Memory B cell (primary cell): ENCODE results near the gene SPATA20.
A peak's percentile ranks its signal among the peaks of the same experiment; 100 is the strongest.

Experiments used
- ATAC-seq: fragments of 150-1000 bp; cut with Tn5 transposase; 2 replicates; pipeline ENCODE4 v1.10.0; 2021; ENCODE audit warnings: low read depth, mild to moderate bottlenecking, moderate library complexity
- DNase-seq, 2 donors: peaks; one replicate each; pipeline ENCODE4 v3.0.0; 2022; ENCODE audit warnings: low spot score in 2 of 2
- H3K27ac Mint-ChIP-seq: one replicate; pipeline ENCODE4 v1.8.0; 2022; ENCODE audit warnings: mild to moderate bottlenecking, moderate library complexity, mixed read lengths
- H3K27me3 Mint-ChIP-seq: one replicate; pipeline ENCODE4 v1.8.0; 2022; ENCODE audit warnings: mixed read lengths
- H3K36me3 Mint-ChIP-seq: one replicate; pipeline ENCODE4 v1.8.0; 2022; ENCODE audit warnings: mild to moderate bottlenecking, mixed read lengths
- H3K4me1 Mint-ChIP-seq: one replicate; pipeline ENCODE4 v1.8.0; 2022; ENCODE audit warnings: mixed read lengths
- H3K4me3 Mint-ChIP-seq: one replicate; pipeline ENCODE4 v1.8.0; 2022; ENCODE audit warnings: mild to moderate bottlenecking, moderate library complexity, mixed read lengths
- H3K9me3 Mint-ChIP-seq: one replicate; pipeline ENCODE4 v1.8.0; 2022; ENCODE audit warnings: mixed read lengths

SPATA20 gene

GRCh38 chr17:50564916-50565315 lies 17.9 kb downstream of the SPATA20 start:
- peaks cover 19% of the 10 kb centered on the region for H3K4me1 Mint-ChIP-seq
- peak overlapping the region; percentile 39 for H3K27ac Mint-ChIP-seq
- no peaks in the 10 kb centered on the region for H3K36me3 Mint-ChIP-seq
- ATAC-seq: no peak
- H3K27me3 Mint-ChIP-seq: peaks cover 29% of the 10 kb centered on the region
- no peak for DNase-seq
- no peak overlapping the region for H3K4me3 Mint-ChIP-seq
- H3K9me3 Mint-ChIP-seq: no peaks in the 10 kb centered on the region

DNA sequence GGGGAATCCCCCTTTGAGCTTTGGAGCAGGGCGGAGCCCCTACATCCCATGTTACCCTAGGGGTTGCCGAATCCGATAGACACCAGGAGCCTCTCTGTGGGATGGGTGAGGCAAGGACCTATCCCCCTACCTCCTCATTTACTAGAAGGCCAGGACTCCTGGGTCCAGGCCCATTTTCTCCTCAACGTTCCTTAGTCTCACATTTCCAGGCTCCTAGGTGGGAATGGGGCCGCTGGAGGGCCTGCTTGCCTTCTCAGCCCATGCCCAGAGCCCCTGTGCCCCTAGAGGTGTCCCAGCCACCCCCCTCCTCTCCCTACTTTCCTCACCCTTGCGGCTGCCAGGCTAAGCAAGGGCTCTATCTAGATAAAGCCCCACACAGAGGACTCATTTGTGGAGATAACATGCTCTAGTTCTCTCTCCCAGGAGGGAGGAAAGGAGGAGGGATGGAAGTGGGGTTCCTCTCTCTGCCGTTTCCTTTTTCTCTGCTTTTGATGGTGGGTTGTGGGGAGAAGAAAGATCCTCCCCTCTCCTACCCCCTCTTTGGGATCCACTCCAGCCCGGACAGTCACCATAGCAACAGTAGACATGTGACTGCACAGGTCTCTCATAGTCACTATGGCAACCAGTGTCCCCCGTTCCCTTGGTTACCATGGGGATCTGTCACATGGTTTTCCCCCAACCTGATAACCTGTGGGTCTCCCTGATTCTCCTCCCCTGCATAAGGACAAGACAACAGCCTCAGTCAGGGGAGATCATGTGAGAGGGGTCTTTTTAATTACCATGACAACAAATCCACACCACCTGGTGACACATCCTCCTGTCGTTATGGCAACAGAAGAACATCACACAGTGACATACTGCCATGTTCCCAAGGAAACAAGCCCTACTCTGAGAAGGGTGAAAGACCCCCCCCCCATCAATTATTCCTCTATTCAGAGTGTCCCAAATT lies 18.7 kb downstream of the SPATA20 start:
- H3K4me3 Mint-ChIP-seq: no peak overlapping the region
- no peak for DNase-seq
- ATAC-seq: peak; percentile 57
- peaks cover 35% of the 10 kb centered on the region for H3K27me3 Mint-ChIP-seq
- peak overlapping the region; percentile 88 for H3K27ac Mint-ChIP-seq
- H3K4me1 Mint-ChIP-seq: peaks cover 16% of the 10 kb centered on the region
- H3K9me3 Mint-ChIP-seq: no peaks in the 10 kb centered on the region
- H3K36me3 Mint-ChIP-seq: no peaks in the 10 kb centered on the region

DNA sequence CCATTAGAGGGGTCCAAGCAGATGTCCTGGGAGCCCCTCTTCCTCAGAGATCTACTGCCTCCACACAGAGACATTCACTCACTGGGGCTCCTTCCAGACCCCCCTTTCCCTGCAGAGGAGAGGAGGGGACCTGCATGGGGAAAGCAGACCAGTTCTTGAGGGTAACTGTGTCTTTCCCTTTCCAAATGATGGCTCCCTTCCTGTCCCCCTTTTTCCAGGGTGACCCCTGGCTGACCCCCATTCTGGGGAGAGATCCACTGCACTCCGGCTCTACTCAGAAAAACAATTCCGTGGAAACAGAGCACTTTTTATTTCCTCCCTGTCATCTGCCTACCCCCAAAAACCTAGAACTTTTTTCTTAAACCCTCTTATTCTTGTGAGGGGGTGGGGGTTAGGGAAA lies 19.9 kb downstream of the SPATA20 start:
- peak overlapping the region; percentile 88 for H3K27ac Mint-ChIP-seq
- H3K9me3 Mint-ChIP-seq: no peaks in the 10 kb centered on the region
- H3K36me3 Mint-ChIP-seq: no peaks in the 10 kb centered on the region
- peaks cover 44% of the 10 kb centered on the region for H3K27me3 Mint-ChIP-seq
- no peak overlapping the region for H3K4me3 Mint-ChIP-seq
- DNase-seq (no peak), ATAC-seq (no peak)
- H3K4me1 Mint-ChIP-seq: peaks cover 16% of the 10 kb centered on the region

GRCh38 chr17:50568659-50569058 lies 21.7 kb downstream of the SPATA20 start:
- no peak overlapping the region for H3K27ac Mint-ChIP-seq
- ATAC-seq: no peak

DNA sequence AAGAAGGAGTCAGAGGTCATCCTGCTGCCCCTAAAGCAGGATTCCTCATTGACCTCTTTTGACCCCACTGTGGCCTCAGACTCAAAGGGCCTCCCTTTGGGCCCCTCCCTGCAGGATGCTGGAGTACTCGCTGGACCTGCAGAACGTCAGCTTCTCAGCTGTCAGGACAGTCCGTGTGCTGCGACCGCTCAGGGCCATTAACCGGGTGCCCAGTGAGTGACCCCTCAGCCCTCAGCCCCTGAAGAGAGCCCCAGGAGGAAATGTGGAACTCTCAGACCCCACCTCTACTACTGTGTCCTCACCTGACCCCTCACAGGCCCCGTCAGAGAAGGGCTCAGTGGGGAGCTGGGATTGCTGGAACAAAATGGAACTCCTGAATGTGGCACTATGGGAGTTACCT lies 22.6 kb downstream of the SPATA20 start:
- H3K27ac Mint-ChIP-seq: no peak overlapping the region
- ATAC-seq (no peak), DNase-seq (no peak)
- H3K4me3 Mint-ChIP-seq: no peak overlapping the region
- H3K27me3 Mint-ChIP-seq: peaks cover 39% of the 10 kb centered on the region
- H3K9me3 Mint-ChIP-seq: no peaks in the 10 kb centered on the region
- H3K36me3 Mint-ChIP-seq: no peaks in the 10 kb centered on the region
- peaks cover 8% of the 10 kb centered on the region for H3K4me1 Mint-ChIP-seq

More at GRCh38 chr17:50568659-50569058, 21.7 kb downstream of the SPATA20 start:
- no peaks in the 10 kb centered on the region for H3K36me3 Mint-ChIP-seq
- no peak overlapping the region for H3K4me3 Mint-ChIP-seq
- DNase-seq: no peak
- H3K9me3 Mint-ChIP-seq: no peaks in the 10 kb centered on the region
- H3K4me1 Mint-ChIP-seq: peaks cover 11% of the 10 kb centered on the region
- peaks cover 41% of the 10 kb centered on the region for H3K27me3 Mint-ChIP-seq

- Mint-ChIP-seq H3K4me1 (peaks cover 6% of the 10 kb centered on the region), H3K27me3 (peaks cover 39% of the 10 kb centered on the region), H3K4me3 (no peak overlapping the region), H3K27ac (no peak overlapping the region), H3K9me3 (no peaks in the 10 kb centered on the region), H3K36me3 (no peaks in the 10 kb centered on the region)
- DNase-seq: no peak
- ATAC-seq: no peak
Observed at GRCh38 chr17:50570032-50570431, 23.1 kb downstream of the SPATA20 start.

- H3K27ac Mint-ChIP-seq: no peak overlapping the region
- H3K4me3 Mint-ChIP-seq: no peak overlapping the region
- no peaks in the 10 kb centered on the region for H3K36me3 Mint-ChIP-seq
- no peak for ATAC-seq
- peaks cover 38% of the 10 kb centered on the region for H3K27me3 Mint-ChIP-seq
- no peaks in the 10 kb centered on the region for H3K9me3 Mint-ChIP-seq
- DNase-seq: no peak
- peaks cover 3% of the 10 kb centered on the region for H3K4me1 Mint-ChIP-seq
Observed at GRCh38 chr17:50570528-50570927, 23.6 kb downstream of the SPATA20 start.

- ATAC-seq (no peak), DNase-seq (no peak)
- Mint-ChIP-seq H3K4me3 (no peak overlapping the region), H3K9me3 (no peaks in the 10 kb centered on the region), H3K36me3 (no peaks in the 10 kb centered on the region), H3K27me3 (peaks cover 31% of the 10 kb centered on the region), H3K27ac (no peak overlapping the region), H3K4me1 (no peaks in the 10 kb centered on the region)
Observed at GRCh38 chr17:50571681-50572080, 24.7 kb downstream of the SPATA20 start.

DNA sequence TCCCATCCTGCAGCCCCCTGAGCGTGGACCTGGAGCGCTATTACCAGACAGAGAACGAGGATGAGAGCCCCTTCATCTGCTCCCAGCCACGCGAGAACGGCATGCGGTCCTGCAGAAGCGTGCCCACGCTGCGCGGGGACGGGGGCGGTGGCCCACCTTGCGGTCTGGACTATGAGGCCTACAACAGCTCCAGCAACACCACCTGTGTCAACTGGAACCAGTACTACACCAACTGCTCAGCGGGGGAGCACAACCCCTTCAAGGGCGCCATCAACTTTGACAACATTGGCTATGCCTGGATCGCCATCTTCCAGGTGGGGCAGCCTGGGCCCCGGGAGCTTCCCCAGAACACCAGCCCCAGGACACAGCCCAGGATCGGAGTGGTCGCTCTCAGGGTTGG lies 25.6 kb downstream of the SPATA20 start:
- Mint-ChIP-seq H3K9me3 (no peaks in the 10 kb centered on the region), H3K4me3 (no peak overlapping the region), H3K4me1 (peaks cover 2% of the 10 kb centered on the region), H3K36me3 (no peaks in the 10 kb centered on the region), H3K27me3 (peaks cover 33% of the 10 kb centered on the region), H3K27ac (no peak overlapping the region)
- no peak for DNase-seq
- ATAC-seq: no peak

DNA sequence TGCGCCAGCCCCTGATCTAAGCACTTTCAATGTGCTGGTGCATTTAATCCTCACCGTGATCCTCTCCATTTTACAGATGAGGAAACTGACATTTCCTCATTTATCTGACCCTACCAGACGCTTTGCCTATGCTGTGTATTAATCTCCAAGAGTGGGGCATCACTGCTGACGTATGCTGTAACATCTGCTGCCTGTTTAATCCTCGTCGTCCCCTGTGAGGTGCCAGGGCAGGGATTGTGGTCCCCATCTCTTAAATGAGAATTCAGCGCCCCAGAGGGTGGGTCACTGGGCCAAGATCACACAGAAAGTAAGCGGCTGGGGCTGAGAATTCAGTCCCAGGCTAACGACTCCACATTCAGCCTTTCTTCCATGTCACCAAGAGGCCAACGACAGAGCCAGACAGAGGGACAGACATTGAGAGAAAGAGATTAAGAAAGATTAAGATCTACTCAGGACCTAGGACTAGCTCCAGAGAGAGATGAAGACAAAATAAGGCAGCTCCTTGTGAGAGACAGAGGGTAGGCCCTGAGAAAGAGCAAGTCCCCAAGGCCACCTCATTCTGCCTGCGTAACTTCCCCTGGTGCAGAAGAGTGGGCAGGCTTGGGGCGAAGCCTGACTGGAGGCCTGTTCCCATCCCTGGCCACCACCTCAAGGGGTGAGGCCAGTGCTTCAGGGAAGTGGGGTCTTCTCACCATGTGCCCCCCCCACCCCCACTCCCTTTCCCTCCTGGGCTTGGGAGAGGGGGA lies 27.1 kb downstream of the SPATA20 start:
- peaks cover 3% of the 10 kb centered on the region for H3K4me1 Mint-ChIP-seq
- no peak for ATAC-seq

GRCh38 chr17:50575581-50576210 lies 28.7 kb downstream of the SPATA20 start:
- Mint-ChIP-seq H3K4me3 (no peak overlapping the region), H3K27me3 (peaks cover 30% of the 10 kb centered on the region)

More for the DNA sequence above, 27.1 kb downstream of the SPATA20 start:
- peaks cover 31% of the 10 kb centered on the region for H3K27me3 Mint-ChIP-seq
- DNase-seq: no peak
- no peaks in the 10 kb centered on the region for H3K9me3 Mint-ChIP-seq
- no peaks in the 10 kb centered on the region for H3K36me3 Mint-ChIP-seq
- no peak overlapping the region for H3K27ac Mint-ChIP-seq
- no peak overlapping the region for H3K4me3 Mint-ChIP-seq

DNA sequence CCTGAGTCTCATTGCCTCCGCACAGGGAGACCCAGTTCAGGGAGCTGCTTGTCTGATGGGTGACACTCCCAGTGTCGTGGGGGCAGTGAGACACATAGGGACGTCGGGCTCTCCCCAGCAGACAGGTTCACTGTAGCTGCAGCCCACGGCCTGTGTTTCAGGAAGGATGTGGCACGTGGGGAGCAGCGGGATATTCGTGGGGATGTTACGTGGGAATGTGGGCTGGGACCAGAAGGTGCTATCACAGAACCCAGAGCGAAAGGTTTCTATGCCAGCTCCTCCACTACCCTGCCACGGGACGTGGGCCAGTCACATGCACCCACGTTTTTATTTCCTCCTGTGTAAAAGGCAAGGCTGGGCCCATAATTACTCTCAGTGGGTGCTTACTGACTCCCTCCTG lies 29.9 kb downstream of the SPATA20 start:
- ATAC-seq (no peak), DNase-seq (no peak)
- H3K4me1 Mint-ChIP-seq: peaks cover 3% of the 10 kb centered on the region
- no peaks in the 10 kb centered on the region for H3K36me3 Mint-ChIP-seq
- no peak overlapping the region for H3K4me3 Mint-ChIP-seq
- peaks cover 30% of the 10 kb centered on the region for H3K27me3 Mint-ChIP-seq
- H3K27ac Mint-ChIP-seq: no peak overlapping the region
- H3K9me3 Mint-ChIP-seq: no peaks in the 10 kb centered on the region

More at GRCh38 chr17:50575581-50576210, 28.7 kb downstream of the SPATA20 start:
- DNase-seq (no peak), ATAC-seq (no peak)
- no peak overlapping the region for H3K27ac Mint-ChIP-seq
- no peaks in the 10 kb centered on the region for H3K9me3 Mint-ChIP-seq
- H3K4me1 Mint-ChIP-seq: peaks cover 3% of the 10 kb centered on the region
- no peaks in the 10 kb centered on the region for H3K36me3 Mint-ChIP-seq

GRCh38 chr17:50577451-50577954 lies 30.5 kb downstream of the SPATA20 start:
- DNase-seq (no peak), ATAC-seq (no peak)
- no peak overlapping the region for H3K4me3 Mint-ChIP-seq
- H3K27ac Mint-ChIP-seq: no peak overlapping the region
- H3K4me1 Mint-ChIP-seq: peaks cover 3% of the 10 kb centered on the region
- H3K36me3 Mint-ChIP-seq: no peaks in the 10 kb centered on the region
- H3K9me3 Mint-ChIP-seq: no peaks in the 10 kb centered on the region
- H3K27me3 Mint-ChIP-seq: peaks cover 35% of the 10 kb centered on the region

GRCh38 chr17:50578173-50578572 lies 31.2 kb downstream of the SPATA20 start:
- ATAC-seq (no peak), DNase-seq (no peak)
- H3K4me3 Mint-ChIP-seq: no peak overlapping the region
- peaks cover 37% of the 10 kb centered on the region for H3K27me3 Mint-ChIP-seq
- H3K36me3 Mint-ChIP-seq: no peaks in the 10 kb centered on the region
- H3K27ac Mint-ChIP-seq: no peak overlapping the region
- H3K4me1 Mint-ChIP-seq: peaks cover 3% of the 10 kb centered on the region
- H3K9me3 Mint-ChIP-seq: no peaks in the 10 kb centered on the region
